Sigmoid colon (tissue), 7 donors: ENCODE results near the gene CEP250. TPM values are rescaled to one million over a fixed set of nuclear protein-coding genes. Genes with fewer than 3 reads are reported as not detected.
"Not testable (repeated sequence)": the region's sequence is repeated elsewhere in the genome, so short reads cannot be mapped to it uniquely, and the experiment has no call there.

ENCODE experiments used
- DNase-seq: peaks from one replicate; pipeline ENCODE4 v3.0.0-alpha.2; 2019
- H3K27ac ChIP-seq, 4 donors: fragments of 200-600 bp; sonication (generic); one replicate each; pipeline ENCODE4 v1.5.1; 2016 to 2019; ENCODE audit warnings: mild to moderate bottlenecking in 1 of 4
- H3K27me3 ChIP-seq, 3 donors: fragments of 200-600 bp; sonication (generic); one replicate each; pipeline ENCODE4 v1.5.1; 2019; ENCODE audit warnings: mild to moderate bottlenecking in 1 of 3
- H3K36me3 ChIP-seq, 4 donors: fragments of 200-600 bp; sonication (generic); one replicate each; pipeline ENCODE4 v1.5.1; 2016 to 2019
- H3K4me1 ChIP-seq, 4 donors: fragments of 200-600 bp; sonication (generic); one replicate each; pipeline ENCODE4 v1.5.1; 2017 to 2019
- H3K4me3 ChIP-seq, 4 donors: fragments of 200-600 bp; sonication (generic); one replicate each; pipeline ENCODE4 v1.5.1; 2017 to 2019; ENCODE audit warnings: mild to moderate bottlenecking in 2 of 4, moderate library complexity in 1 of 4
- H3K9me3 ChIP-seq, 4 donors: fragments of 200-600 bp in 3 of 4; sonication (generic) in 3 of 4; one replicate each; pipeline versions ENCODE4 v1.5.1 to v1.6.1; 2013 to 2019
- CTCF ChIP-seq, 4 experiments: fragments of 450-650 bp in 3 of 4; fragments of 200-600 bp in 1 of 4; IDR thresholded peaks; one replicate each; pipeline ENCODE4 v1.5.1; 2016 to 2019; ENCODE audit warnings: antibody characterized with exemption in 4 of 4, mild to moderate bottlenecking in 3 of 4, moderate library complexity in 2 of 4
- EP300 ChIP-seq, 4 donors: sonication (generic); formaldehyde crosslinking; IDR thresholded peaks; one replicate each; pipeline ENCODE4 v1.6.1; 2017; ENCODE audit warnings: antibody characterized with exemption in 4 of 4
- POLR2A ChIP-seq, 2 donors: fragments of 450-650 bp; IDR thresholded peaks; one replicate each; pipeline ENCODE4 v1.6.1; 2016; ENCODE audit warnings: antibody characterized with exemption in 2 of 2, mild to moderate bottlenecking in 2 of 2, moderate library complexity in 2 of 2
- POLR2AphosphoS5 ChIP-seq, 4 donors: sonication (generic); formaldehyde crosslinking; IDR thresholded peaks; one replicate each; pipeline ENCODE4 v1.6.1; 2017; ENCODE audit warnings: antibody characterized with exemption in 4 of 4
- WGBS, 2 donors: extraction: QIAGEN DNeasy Blood & Tissue Kit; methylation state at CpG; one replicate each; pipeline ENCODE4 v1.1.7; 2013; 5-methylcytosine and 5-hydroxymethylcytosine counted together
- intact Hi-C: fragments of 100-400 bp; cut with DNase I; formaldehyde crosslinking; loops from one replicate; pipeline ENCODE4 v1.15.1; 2023
- polyA plus RNA-seq, 3 donors: library from polyadenylated mRNA; stranded (reverse); fragments of 200-250 nt; gene quantifications; one replicate each; pipeline ENCODE4 v1.2.3, GENCODE V29; 2013
- total RNA-seq, 4 donors: library from RNA; depleted of rRNA; stranded (reverse); fragments of >200 nt; gene quantifications; one replicate each; pipeline ENCODE4 v1.1.0, GENCODE V29; 2016
- donor health status: healthy with polysubstance abuse.
- donor health status: Bipolar disorder and iron deficiency.
- donor health status: healthy.

CEP250 gene
- total and polyA plus RNA-seq, 7 donors, result 6.6 to 35.2 (median 16.4) TPM

- no peaks in the 10 kb centered on the region for H3K27me3 ChIP-seq
- H3K36me3 ChIP-seq, result peaks cover 6 to 39% (median 14%) of the 10 kb centered on the region in 4 donors
- no peaks in the 10 kb centered on the region for H3K9me3 ChIP-seq
- no peak overlapping the region for H3K27ac ChIP-seq
- no peak for DNase-seq
- peaks cover 0 to 9% (median 0%) of the 10 kb centered on the region in 4 donors for H3K4me1 ChIP-seq
- H3K4me3 ChIP-seq, result no peak overlapping the region
- WGBS, 2 donors, result 81 to 88% methylated on average over 11 of the region's 11 CpGs
- TF ChIP-seq EP300 (IDR thresholded peaks at IDR 0.05) (no peak), POLR2AphosphoS5 (IDR thresholded peaks at IDR 0.05) (no peak), POLR2A (IDR thresholded peaks at IDR 0.05) (no peak), CTCF (IDR thresholded peaks at IDR 0.05) (no peak)
- intact Hi-C loops, result no loop called here
Measured at GRCh38 chr20:35514371-35514932, 59.1 kb downstream of the CEP250 start.

GRCh38 chr20:35515341-35515740 is 59.9 kb downstream of the CEP250 start:
- Histone ChIP-seq H3K4me3 (no peak overlapping the region), H3K4me1 (peaks cover 0 to 9% (median 0%) of the 10 kb centered on the region in 4 donors), H3K9me3 (no peaks in the 10 kb centered on the region), H3K36me3 (peaks cover 0 to 30% (median 8%) of the 10 kb centered on the region in 4 donors), H3K27me3 (no peaks in the 10 kb centered on the region), H3K27ac (no peak overlapping the region)
- DNase-seq, result no peak
- no peak for TF ChIP-seq EP300 (IDR thresholded peaks at IDR 0.05)
- TF ChIP-seq POLR2A (IDR thresholded peaks at IDR 0.05), result no peak
- no peak for TF ChIP-seq CTCF (IDR thresholded peaks at IDR 0.05)
- TF ChIP-seq POLR2AphosphoS5 (IDR thresholded peaks at IDR 0.05), result no peak
- intact Hi-C loops, result no loop called here
- 95 to 96% methylated on average over 4 of the region's 4 CpGs for WGBS, 2 donors

DNA sequence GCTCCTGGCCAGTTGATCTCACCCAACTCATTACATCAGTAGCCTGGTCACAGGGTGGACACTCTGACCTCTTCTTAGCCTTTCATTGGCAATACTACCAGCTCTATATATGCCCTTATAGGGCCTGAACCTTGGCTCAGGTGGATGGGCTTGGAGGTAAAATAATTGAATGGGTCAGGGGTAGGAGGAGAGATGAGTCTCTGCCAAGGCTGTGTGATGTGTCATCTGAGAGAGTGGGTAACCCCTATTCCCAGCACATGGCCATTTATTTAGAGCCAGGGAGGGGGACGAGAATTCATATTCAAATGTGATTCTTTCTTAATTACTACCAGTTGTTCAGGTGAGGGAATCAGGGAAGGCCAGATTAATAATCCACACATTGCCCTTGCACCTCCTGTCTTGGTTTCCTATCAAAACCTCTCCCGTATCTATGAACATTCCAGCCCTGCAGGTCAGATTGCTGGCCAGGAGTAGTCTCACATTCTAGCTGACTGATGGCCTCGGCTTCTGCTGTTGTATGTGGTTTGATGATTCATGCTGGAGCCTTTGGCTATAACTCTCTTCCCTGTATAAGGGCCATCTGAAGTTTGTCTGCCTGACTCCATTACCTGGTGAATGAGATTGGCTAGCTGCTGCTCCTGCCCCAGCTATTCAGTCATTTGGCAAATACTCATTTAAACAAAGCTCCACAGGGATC is 60.7 kb downstream of the CEP250 start:
- Histone ChIP-seq H3K27me3 (no peaks in the 10 kb centered on the region), H3K4me3 (no peak overlapping the region), H3K9me3 (no peaks in the 10 kb centered on the region), H3K4me1 (peaks cover 0 to 9% (median 0%) of the 10 kb centered on the region in 4 donors), H3K36me3 (peaks cover 0 to 23% (median 5%) of the 10 kb centered on the region in 4 donors), H3K27ac (no peak overlapping the region)
- TF ChIP-seq EP300 (IDR thresholded peaks at IDR 0.05) (no peak), POLR2A (IDR thresholded peaks at IDR 0.05) (no peak), CTCF (IDR thresholded peaks at IDR 0.05) (no peak), POLR2AphosphoS5 (IDR thresholded peaks at IDR 0.05) (no peak)
- no peak for DNase-seq
- intact Hi-C loops, result no loop called here
- WGBS, 2 donors, result 83 to 87% methylated on average over 3 of the region's 3 CpGs

DNA sequence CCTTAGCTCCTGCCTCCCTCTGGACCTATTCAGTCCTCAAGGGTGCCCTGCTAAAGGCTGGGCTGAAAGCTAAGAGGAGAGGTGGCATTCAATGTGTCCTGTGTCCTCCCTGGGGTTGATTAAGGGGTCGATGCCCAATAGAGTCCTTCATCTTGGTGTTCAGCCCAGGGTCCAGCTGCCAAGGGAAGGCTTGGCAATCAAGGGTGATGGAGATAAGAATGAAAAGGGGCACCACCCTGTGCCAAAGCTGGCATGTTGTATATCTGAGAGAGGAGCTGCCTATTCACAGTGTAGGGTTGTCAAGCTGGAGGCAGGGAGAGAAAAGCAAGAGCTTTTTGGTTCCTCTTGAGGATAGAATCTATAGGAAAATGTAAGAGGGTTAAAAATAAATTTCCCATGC is 61.7 kb downstream of the CEP250 start:
- DNase-seq, result no peak
- peaks cover 0 to 9% (median 0%) of the 10 kb centered on the region in 4 donors for H3K4me1 ChIP-seq
- no peaks in the 10 kb centered on the region for H3K9me3 ChIP-seq
- no peak overlapping the region for H3K27ac ChIP-seq
- TF ChIP-seq EP300 (IDR thresholded peaks at IDR 0.05) (no peak), CTCF (IDR thresholded peaks at IDR 0.05) (no peak), POLR2A (IDR thresholded peaks at IDR 0.05) (no peak), POLR2AphosphoS5 (IDR thresholded peaks at IDR 0.05) (no peak)
- no peak overlapping the region for H3K4me3 ChIP-seq
- no peaks in the 10 kb centered on the region for H3K27me3 ChIP-seq
- H3K36me3 ChIP-seq, result peaks cover 0 to 13% (median 0%) of the 10 kb centered on the region in 4 donors
- intact Hi-C loops, result no loop called here
- WGBS, 2 donors, result 66 to 86% methylated on average over 1 of the region's 1 CpG

DNA sequence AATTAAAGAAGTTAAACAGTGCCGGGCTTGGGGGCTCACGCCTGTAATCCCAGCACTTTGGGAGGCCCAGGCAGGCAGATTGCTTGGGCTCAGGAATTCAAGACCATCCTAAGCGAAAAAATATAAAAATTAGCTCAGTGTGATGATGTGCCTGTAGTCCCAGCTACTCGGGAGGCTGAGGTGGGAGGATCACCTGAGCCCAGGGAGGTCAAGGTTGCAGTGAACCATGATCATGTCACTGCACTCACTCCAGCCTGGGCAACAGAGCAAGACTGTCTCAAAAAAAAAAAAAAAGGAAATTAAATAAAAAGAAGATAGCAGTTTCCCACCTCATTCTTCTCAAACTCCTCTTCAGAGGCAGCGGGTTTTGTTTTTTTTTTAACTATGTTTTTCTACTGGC is 62.4 kb downstream of the CEP250 start:
- H3K36me3 ChIP-seq, H3K27ac ChIP-seq, DNase-seq, H3K4me3 ChIP-seq, H3K27me3 ChIP-seq, intact Hi-C loops, H3K4me1 ChIP-seq, H3K9me3 ChIP-seq: not testable (repeated sequence)
- 95% methylated on average over 5 of the region's 5 CpGs for WGBS, 2 donors
